Fibroblast of pulmonary artery (primary cell): ENCODE data around the gene GRIK1.

Experiments
- DNase-seq: peaks from one replicate; pipeline ENCODE4 v3.0.0-alpha.2; 2010; ENCODE audit warnings: low read depth
- H3K4me3 ChIP-seq: replicated peaks from 2 replicates; pipeline ENCODE4 v1.5.1; 2011; ENCODE audit warnings: low read depth, mild to moderate bottlenecking, control low read depth, low read length, moderate library complexity
- TF ChIP-seq, protein P1 (sequence below): IDR thresholded peaks from 2 replicates; pipeline ENCODE4 v1.5.1; 2011; ENCODE audit warnings: mild to moderate bottlenecking, control low read depth, low read length, inconsistent platforms; ENCODE audit errors: missing control alignments

Gene GRIK1

DNA sequence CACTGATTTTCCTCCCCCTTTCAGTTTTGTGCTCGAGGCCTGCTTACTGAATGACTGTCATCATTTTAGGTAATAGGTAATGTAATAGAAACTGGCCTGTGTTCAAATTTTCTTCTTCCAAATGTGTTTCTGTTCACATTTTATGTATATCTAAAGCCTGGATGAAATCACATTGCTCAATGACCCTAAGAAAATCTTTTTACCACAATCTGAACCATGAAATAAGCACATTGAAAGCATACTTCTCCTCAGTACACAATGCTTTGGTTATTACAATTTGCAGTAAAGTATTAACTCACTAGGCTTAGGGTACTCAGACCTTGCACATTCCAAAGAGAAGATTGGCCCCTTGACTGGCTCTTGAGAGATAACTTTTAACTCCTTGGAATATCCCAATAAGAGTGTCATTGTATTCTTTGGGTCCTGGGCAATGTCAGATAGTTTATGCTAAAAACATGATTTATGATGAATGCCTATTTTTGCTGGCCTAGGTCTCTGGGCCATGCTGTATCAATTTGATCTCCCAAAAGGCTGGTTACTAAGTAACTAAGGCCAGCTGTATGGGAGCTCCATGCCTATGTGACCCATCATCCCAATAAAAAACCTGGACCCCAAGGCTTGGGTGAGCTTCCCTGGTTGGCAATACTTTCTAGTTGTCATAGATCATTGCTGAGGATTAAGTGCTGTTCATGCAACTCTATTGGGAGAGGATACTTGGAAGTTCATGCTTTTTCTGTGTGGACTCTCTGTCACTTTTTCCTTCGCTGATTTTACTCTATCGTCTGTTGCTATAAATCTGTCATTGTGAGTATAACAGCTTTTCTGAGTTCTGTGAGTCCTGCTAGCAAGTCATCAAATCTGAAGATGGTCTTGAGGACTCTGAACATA, 293.9 kb downstream of the GRIK1 start:
- TF ChIP-seq, protein P1, sequence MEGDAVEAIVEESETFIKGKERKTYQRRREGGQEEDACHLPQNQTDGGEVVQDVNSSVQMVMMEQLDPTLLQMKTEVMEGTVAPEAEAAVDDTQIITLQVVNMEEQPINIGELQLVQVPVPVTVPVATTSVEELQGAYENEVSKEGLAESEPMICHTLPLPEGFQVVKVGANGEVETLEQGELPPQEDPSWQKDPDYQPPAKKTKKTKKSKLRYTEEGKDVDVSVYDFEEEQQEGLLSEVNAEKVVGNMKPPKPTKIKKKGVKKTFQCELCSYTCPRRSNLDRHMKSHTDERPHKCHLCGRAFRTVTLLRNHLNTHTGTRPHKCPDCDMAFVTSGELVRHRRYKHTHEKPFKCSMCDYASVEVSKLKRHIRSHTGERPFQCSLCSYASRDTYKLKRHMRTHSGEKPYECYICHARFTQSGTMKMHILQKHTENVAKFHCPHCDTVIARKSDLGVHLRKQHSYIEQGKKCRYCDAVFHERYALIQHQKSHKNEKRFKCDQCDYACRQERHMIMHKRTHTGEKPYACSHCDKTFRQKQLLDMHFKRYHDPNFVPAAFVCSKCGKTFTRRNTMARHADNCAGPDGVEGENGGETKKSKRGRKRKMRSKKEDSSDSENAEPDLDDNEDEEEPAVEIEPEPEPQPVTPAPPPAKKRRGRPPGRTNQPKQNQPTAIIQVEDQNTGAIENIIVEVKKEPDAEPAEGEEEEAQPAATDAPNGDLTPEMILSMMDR = no peak
- H3K4me3 ChIP-seq = no peak overlapping the region
- no peak for DNase-seq

DNA sequence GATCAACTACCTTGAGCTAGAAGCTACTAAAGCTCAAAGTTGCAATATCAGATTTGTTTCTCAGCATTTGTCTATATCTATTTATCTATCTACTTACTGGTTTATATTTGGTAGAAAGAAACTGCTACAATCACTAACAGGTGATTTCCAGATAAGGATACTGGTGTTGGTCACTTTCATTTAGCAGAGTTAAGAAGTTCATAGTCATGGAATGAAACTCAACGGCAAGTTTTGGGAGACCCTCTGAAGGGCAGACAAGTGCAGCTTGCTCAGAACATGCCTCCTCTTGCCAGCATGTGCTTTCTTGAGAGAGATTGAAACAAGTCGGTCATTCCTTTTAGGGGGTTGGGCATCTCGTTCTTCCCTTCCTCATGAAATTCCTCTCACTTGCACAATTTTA, 296.5 kb downstream of the GRIK1 start:
- no peak overlapping the region for H3K4me3 ChIP-seq
- TF ChIP-seq, protein P1 = no peak
- DNase-seq = no peak

DNA sequence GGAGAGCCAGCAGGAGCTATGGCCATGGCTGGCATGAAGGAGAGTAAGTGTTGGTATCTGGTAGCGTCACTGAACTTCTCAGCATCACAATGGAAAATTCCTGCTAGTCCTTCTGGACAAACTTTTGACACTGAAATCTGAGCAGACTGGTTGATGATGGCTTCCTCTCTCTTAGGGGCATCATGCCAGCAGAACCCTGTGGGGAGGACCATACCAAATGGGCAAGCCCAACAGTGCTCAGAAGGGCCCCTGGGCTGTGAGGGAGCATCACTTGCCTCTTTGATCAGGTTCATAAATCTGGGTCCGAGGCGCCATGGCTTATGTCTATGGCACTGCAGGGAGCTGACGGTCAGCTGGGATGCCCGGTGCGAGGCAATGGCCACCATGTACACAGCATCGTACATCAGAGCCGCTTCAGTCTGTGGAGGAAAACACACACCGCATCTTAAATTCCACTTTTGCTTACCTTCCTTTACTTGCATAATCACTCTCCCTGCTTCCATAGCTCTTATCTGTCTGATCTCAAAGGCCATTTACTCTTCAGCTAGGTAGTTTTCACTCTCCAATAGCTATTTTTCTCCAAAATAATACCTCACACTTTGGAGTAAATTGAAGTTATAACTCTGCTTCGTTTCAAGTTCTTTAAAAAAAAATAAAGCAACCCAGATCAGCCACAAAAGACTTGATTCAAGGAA, 297.1 kb downstream of the GRIK1 start:
- TF ChIP-seq, protein P1 = no peak
- no peak overlapping the region for H3K4me3 ChIP-seq
- no peak for DNase-seq

DNA sequence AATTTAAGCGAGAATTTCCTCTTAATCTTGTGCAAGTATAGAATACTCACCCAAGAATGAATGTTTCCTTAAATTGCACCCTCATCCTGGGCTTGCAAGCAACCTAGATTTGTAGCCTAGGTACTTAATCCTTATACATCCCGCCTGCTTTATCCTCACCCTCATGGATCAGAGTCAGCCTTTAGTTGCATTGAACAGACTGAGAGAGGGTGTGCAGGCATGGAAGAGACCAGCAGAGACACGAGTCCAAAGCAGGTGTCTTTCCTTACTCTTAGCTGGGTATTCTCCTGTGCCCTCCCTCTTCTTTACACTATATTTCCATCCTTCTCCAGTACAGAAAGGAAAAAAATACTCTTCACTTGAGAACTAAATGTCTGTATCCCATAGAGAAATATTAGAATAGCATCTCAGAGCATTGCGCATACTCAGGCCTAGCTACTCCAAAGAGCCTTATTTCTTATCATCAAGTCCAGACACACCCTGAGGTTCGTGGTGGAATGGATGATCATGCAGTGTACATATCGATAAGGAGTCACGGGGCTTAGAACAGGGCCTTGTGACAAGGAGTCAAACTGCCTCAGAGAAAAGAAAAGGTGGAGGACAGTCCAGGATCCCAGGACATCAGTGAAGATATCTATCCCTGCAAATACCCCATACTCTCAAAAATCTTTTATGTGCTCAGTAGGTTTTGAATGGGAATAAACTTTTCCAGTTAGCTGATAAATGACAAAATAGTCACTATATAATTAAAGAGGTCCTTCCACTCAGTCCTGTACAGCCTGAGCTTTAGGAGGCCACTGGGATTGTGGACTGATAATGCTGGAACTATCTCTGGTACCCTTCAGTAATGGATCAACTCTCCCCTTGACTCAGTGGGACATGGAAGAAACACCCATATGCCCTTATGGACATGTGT, 297.9 kb downstream of the GRIK1 start:
- TF ChIP-seq, protein P1 = no peak
- no peak for DNase-seq

DNA sequence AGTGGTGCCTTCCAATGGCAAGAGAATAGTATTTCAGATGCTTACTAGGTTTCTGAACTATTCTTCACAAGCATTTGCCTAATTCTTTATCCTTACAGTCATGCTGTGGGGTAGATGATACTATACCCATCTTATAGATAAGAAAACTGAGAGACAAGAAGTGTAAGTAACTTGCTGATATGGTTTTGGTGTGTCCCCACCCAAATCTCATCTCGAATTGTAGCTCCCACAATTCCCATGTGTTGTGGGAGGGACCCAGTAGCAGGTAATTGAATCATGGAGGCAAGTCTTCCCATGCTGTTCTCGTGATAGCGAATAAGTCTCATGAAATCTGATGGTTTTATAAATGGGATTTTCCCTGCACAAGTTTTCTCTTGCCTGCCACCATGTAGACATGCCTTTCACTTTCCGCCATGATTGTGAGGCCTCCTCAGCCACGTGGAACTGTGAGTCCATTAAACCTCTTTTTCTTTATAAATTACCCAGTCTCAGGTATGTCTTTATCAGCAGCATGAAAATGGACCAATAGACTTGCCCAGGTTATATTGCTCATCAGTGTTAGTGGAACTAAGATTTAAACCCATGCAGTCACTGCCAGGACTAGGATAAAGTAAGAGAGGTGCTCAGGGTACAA, 298.7 kb downstream of the GRIK1 start:
- DNase-seq = no peak
- TF ChIP-seq, protein P1 = no peak
- no peak overlapping the region for H3K4me3 ChIP-seq

More for the DNA sequence above, 297.9 kb downstream of the GRIK1 start:
- H3K4me3 ChIP-seq = no peak overlapping the region

DNA sequence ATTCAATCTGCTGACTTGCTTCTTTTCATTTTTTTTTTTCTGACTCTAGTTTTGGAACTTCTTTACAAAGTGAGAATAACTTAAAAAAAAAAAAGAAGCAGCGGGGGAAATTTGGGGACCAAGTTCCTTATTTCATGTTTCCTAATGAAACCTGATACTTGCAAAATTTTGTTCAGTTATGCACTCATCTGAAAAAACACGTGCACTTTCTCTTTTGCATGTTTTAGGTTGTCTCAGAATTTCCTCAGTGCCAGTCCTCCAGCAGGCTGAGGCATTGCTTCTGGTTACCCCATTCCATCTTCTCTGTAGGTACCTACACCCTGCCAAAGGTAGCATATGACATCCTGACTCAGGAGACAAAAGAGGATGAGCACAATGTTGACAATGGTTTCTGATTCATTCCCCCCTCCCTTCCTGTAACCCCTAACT, 299.7 kb downstream of the GRIK1 start:
- DNase-seq = no peak
- H3K4me3 ChIP-seq = no peak overlapping the region
- TF ChIP-seq, protein P1 = no peak
